ENCODE data around the gene EPG5.

Gene EPG5

DNA sequence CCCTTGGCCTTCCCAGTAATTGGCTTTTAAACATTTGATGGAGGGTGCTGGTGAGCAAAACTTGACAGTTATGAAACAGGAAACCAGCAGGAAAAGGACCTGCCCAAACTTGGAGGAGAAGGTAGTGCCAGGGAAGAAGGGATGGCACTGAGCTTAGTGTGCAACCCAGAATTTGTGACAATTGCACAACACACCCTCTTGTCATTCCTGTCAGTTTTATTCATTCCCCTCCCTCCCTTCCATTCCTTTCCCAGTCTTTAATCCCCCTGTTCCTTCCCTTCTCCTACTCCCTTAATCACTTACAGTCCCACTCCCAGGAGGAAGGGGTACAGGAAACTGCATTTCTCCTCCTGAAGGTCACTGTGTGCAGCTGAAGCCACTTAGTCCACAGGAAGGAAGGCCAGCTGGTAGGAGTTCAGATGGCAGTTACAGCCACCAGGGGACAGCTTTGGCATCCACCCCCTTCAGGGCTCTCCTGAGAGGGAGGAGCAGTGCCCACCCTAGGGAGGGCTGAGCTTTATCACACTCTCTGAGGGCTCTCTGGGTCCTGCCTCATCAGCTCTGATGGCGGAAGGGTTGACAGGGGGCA, 165.6 kb downstream of the EPG5 start:
- no peak for DNase-seq (ENCODE audit: extremely low read depth, low read depth)
- TF ChIP-seq, protein P1, sequence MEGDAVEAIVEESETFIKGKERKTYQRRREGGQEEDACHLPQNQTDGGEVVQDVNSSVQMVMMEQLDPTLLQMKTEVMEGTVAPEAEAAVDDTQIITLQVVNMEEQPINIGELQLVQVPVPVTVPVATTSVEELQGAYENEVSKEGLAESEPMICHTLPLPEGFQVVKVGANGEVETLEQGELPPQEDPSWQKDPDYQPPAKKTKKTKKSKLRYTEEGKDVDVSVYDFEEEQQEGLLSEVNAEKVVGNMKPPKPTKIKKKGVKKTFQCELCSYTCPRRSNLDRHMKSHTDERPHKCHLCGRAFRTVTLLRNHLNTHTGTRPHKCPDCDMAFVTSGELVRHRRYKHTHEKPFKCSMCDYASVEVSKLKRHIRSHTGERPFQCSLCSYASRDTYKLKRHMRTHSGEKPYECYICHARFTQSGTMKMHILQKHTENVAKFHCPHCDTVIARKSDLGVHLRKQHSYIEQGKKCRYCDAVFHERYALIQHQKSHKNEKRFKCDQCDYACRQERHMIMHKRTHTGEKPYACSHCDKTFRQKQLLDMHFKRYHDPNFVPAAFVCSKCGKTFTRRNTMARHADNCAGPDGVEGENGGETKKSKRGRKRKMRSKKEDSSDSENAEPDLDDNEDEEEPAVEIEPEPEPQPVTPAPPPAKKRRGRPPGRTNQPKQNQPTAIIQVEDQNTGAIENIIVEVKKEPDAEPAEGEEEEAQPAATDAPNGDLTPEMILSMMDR (IDR thresholded peaks at IDR 0.05; ENCODE audit: low read depth, low read length): no peak
